Measurements from ENCODE around the gene KRTAP21-3. TPM values are rescaled to one million over a fixed set of nuclear protein-coding genes. Genes with fewer than 3 reads are reported as not detected.

The KRTAP21-3 gene
- total RNA-seq, 3 donors from 2014 or later = not detected

DNA sequence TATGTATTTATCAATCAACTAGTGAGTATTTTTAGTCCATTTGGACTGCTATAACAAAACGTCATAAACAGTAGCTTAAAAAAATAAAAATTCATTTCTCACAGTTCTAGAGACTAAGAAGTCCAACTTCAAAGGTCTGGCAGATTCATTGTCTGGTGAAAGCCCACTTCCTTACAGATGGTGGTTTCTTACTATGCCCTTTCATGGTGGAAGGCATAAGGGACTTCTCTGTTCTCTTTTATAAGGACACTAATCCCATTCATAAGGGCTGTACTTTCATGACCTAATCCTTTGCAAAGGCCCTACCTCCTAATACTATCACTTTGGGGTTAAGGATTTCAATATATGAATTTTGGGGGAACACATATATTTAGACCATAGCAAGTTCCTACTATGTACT lies 38.0 kb downstream of the KRTAP21-3 start:
- no peaks in the 10 kb centered on the region for H3K4me1 ChIP-seq (ENCODE audit: low read depth)
- no peak for ATAC-seq
- H3K9me3 ChIP-seq = peaks cover 44% of the 10 kb centered on the region
- H3K36me3 ChIP-seq (ENCODE audit: low read depth) = no peaks in the 10 kb centered on the region
- TF ChIP-seq, protein P1, sequence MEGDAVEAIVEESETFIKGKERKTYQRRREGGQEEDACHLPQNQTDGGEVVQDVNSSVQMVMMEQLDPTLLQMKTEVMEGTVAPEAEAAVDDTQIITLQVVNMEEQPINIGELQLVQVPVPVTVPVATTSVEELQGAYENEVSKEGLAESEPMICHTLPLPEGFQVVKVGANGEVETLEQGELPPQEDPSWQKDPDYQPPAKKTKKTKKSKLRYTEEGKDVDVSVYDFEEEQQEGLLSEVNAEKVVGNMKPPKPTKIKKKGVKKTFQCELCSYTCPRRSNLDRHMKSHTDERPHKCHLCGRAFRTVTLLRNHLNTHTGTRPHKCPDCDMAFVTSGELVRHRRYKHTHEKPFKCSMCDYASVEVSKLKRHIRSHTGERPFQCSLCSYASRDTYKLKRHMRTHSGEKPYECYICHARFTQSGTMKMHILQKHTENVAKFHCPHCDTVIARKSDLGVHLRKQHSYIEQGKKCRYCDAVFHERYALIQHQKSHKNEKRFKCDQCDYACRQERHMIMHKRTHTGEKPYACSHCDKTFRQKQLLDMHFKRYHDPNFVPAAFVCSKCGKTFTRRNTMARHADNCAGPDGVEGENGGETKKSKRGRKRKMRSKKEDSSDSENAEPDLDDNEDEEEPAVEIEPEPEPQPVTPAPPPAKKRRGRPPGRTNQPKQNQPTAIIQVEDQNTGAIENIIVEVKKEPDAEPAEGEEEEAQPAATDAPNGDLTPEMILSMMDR (IDR thresholded peaks at IDR 0.05) = no peak
- no peak overlapping the region for H3K4me3 ChIP-seq
- intact Hi-C loops (cut with DNase I, micrococcal nuclease) = no loop called here
- no peak for DNase-seq

DNA sequence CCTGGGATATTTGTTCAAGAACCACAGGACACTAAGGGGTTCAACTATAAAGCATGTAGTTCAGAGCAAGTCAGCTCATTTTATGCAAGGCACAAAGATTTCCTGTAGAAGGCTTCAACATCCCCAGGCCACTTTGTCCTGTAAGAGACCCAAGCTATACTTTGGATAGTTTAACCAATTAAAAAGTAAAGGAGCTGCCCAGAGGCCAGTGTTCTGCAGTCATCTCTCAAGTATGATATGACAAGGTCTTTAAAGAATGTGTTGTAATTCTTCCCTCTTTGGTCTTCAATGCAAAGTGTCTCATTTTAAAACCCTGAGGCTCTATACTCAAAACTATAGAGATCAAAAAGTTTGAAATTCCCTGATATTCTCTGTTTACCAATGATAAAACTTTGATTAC lies 41.8 kb downstream of the KRTAP21-3 start:
- H3K9me3 ChIP-seq = peaks cover 32% of the 10 kb centered on the region
- TF ChIP-seq, protein P1 (IDR thresholded peaks at IDR 0.05) = no peak
- H3K4me3 ChIP-seq = no peak overlapping the region
- no peaks in the 10 kb centered on the region for H3K36me3 ChIP-seq (ENCODE audit: low read depth)
- DNase-seq (no peak), ATAC-seq (no peak)
- H3K4me1 ChIP-seq (ENCODE audit: low read depth) = no peaks in the 10 kb centered on the region
- intact Hi-C loops (cut with DNase I, micrococcal nuclease) = no loop called here

DNA sequence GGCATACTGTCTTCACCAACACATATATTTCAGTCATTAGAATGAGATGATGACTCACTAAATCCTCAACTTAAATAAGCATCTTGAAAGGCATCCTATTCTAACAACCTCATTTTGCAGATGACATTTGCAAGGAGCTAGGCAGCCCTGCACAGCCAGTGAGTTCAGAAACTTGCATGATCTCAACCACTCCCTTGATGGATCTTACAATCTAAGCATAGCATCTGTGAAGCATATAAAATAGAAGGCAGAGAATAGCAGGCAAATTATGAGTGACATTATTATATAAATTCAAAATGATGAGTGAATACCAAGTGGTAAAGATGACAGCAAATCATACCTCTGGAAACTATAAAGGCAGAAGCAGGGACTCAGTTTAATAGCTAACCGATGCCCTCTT lies 44.3 kb downstream of the KRTAP21-3 start:
- Histone ChIP-seq H3K9me3 (peaks cover 50% of the 10 kb centered on the region), H3K4me1 (ENCODE audit: low read depth) (no peaks in the 10 kb centered on the region), H3K4me3 (no peak overlapping the region), H3K36me3 (ENCODE audit: low read depth) (no peaks in the 10 kb centered on the region)
- no peak for ATAC-seq
- intact Hi-C loops (cut with DNase I, micrococcal nuclease) = no loop called here
- TF ChIP-seq, protein P1 (IDR thresholded peaks at IDR 0.05) = no peak
- no peak for DNase-seq

DNA sequence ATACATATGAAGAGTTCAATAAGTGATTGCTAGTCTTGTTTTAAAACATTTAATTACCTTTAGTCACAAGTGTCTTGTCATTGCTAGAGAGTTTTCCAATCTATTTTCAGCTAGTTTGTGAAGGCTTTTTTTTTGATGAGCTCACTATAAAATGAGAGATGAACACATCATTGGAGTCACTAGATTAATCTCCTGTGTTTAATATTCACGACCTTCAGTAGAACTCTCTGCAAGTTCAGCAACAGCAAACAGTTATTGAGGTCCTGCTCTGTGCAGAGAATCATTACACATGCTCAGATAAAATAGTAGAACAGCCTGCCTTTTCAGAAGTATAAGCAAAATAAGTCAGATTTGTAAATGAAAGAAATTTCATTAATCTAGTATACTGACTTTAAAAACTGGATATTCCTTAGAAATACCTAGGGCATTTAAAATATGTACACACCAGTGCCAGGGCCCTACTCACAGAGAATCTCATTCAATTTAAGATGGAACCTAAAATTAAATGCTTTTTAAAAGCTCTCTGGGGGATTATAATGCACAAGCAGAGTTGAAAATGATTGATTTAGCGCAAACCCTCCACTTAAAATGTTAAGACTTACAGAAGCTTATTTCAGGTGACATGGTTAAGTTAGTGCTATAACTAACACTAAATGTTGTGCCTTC lies 45.5 kb downstream of the KRTAP21-3 start:
- Histone ChIP-seq H3K36me3 (ENCODE audit: low read depth) (no peaks in the 10 kb centered on the region), H3K4me1 (ENCODE audit: low read depth) (no peaks in the 10 kb centered on the region), H3K9me3 (peaks cover 59% of the 10 kb centered on the region), H3K4me3 (no peak overlapping the region)
- DNase-seq = no peak
- intact Hi-C loops (cut with DNase I, micrococcal nuclease) = no loop called here
- TF ChIP-seq, protein P1 (IDR thresholded peaks at IDR 0.05) = no peak
- no peak for ATAC-seq

DNA sequence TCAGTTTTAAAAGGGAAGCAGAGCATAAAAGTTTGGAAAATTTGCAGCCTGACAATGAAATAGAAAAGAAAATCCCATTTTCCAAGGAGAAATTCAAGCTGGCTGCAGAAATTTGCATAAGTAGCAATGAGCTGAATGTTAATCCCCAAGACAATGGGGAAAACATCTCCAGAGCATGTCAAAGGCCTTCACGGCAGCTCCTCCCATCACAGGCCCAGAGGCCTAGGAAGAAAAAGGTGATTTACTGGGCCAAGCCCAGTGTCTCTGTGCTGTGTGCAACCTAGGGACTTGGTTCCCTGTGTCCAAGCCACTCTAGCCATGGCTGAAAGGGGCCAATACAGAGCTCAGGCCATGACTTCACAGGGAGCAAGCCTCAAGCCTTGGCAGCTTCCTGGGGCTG lies 49.8 kb downstream of the KRTAP21-3 start:
- Histone ChIP-seq H3K36me3 (ENCODE audit: low read depth) (no peaks in the 10 kb centered on the region), H3K4me1 (ENCODE audit: low read depth) (no peaks in the 10 kb centered on the region), H3K9me3 (peaks cover 57% of the 10 kb centered on the region), H3K4me3 (no peak overlapping the region)
- no peak for ATAC-seq
- TF ChIP-seq, protein P1 (IDR thresholded peaks at IDR 0.05) = no peak
- DNase-seq = no peak
- intact Hi-C loops (cut with DNase I, micrococcal nuclease) = no loop called here

Other genes with a start within 250 kb of the KRTAP21-3 start
- gene KRTAP19-1, start 238.4 kb downstream of the KRTAP21-3 start, total RNA-seq = not detected
- gene KRTAP19-2, start 231.3 kb downstream of the KRTAP21-3 start, total RNA-seq = not detected
- gene KRTAP19-3, start 226.8 kb downstream of the KRTAP21-3 start, total RNA-seq = not detected
- gene KRTAP19-4, start 221.6 kb downstream of the KRTAP21-3 start, total RNA-seq = not detected
- not detected for gene KRTAP19-5, start 216.6 kb downstream of the KRTAP21-3 start, total RNA-seq
- gene KRTAP19-6, start 176.9 kb downstream of the KRTAP21-3 start, total RNA-seq = not detected
- not detected for gene KRTAP19-7, start 157.5 kb downstream of the KRTAP21-3 start, total RNA-seq
- not detected for gene KRTAP22-2, start 128.4 kb downstream of the KRTAP21-3 start, total RNA-seq
- not detected for gene KRTAP6-3, start 126.3 kb downstream of the KRTAP21-3 start, total RNA-seq
- not detected for gene KRTAP6-2, start 119.9 kb downstream of the KRTAP21-3 start, total RNA-seq
- gene KRTAP22-1, start 117.7 kb downstream of the KRTAP21-3 start, total RNA-seq = not detected
- not detected for gene KRTAP6-1, start 104.8 kb downstream of the KRTAP21-3 start, total RNA-seq
- not detected for gene KRTAP20-1, start 102.4 kb downstream of the KRTAP21-3 start, total RNA-seq
- not detected for gene KRTAP20-4, start 98.2 kb downstream of the KRTAP21-3 start, total RNA-seq
- not detected for gene KRTAP20-2, start 83.6 kb downstream of the KRTAP21-3 start, total RNA-seq
- not detected for gene KRTAP20-3, start 75.9 kb downstream of the KRTAP21-3 start, total RNA-seq
- not detected for gene KRTAP21-2, start 28.5 kb upstream of the KRTAP21-3 start, total RNA-seq
- gene KRTAP21-1, start 36.7 kb upstream of the KRTAP21-3 start, total RNA-seq = not detected
- gene KRTAP8-1, start 94.5 kb upstream of the KRTAP21-3 start, total RNA-seq = not detected
- not detected for gene KRTAP7-1, start 111.0 kb upstream of the KRTAP21-3 start, total RNA-seq
- not detected for gene KRTAP11-1, start 162.8 kb upstream of the KRTAP21-3 start, total RNA-seq

All from mucosa of descending colon (tissue), 3 donors.